HG02973 (cell line): ENCODE measurements around the gene FIBCD1.
"Not testable (repeated sequence)": the region's sequence is repeated elsewhere in the genome, so short reads cannot be mapped to it uniquely, and the experiment has no call there.

Source experiments
- ATAC-seq: cut with Tn5 transposase; IDR thresholded peaks from one replicate; pipeline ENCODE4 v1.9.1; 2021; ENCODE audit warnings: moderate library complexity; ENCODE audit not compliant: unreplicated experiment

FIBCD1 gene

GRCh38 chr9:130910670-130911069 lies 28.4 kb downstream of the FIBCD1 start:
- ATAC-seq = not testable (repeated sequence)

DNA sequence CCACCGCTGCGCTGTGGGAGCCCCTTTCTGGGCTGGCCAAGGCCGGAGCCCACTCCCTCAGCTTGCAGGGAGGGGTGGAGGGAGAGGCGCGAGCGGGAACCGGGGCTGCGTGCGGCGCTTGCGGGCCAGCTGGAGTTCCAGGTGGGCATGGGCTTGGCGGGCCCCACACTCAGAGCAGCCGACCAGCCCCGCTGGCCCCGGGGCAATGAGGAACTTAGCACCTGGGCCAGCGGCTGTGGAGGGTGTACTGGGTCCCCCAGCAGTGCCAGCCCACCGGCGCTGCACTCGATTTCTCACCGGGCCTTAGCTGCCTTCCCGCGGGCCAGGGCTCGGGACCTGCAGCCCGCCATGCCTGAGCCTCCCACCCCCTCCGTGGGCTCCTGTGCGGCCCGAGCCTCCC lies 29.0 kb downstream of the FIBCD1 start:
- ATAC-seq = not testable (repeated sequence)

- ATAC-seq = no peak
These were observed 30.1 kb downstream of the FIBCD1 start for GRCh38 chr9:130908878-130909355.

- ATAC-seq = no peak
These were observed 30.7 kb downstream of the FIBCD1 start for GRCh38 chr9:130908146-130908877.

DNA sequence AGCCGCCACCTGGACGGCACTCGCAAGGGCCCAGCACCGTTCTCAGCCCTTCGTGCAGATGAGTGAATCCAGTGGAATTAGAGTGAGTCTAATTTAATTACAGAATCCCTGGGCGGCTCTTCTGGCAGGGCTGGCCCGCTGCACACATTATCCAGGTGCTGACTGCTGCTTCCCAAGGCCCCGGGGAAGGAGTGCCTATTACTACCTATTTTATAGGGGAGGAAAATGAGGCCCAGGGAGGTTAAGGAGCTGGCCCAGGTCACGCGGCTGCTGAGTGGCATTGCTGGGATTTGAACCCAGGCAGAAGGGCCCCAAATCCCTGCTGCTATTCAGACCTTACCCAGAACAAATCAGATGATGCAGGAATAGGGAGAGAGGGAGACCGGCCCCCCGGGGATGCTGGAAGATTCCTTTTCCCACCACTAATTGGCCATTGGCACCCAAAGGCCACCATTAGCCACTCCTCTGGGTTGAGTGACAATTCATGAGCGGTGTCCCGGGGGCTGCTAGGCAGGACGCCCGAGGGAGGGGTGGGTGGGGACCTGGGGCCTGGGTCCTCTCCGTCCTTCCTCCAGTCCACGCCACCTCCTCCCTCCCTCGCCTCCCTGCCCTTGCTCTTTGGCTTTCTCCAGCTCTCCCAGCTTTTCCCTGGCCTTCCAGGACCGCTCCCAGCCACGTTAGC lies 32.2 kb downstream of the FIBCD1 start:
- ATAC-seq = no peak

GRCh38 chr9:130905902-130906734 lies 32.9 kb downstream of the FIBCD1 start:
- ATAC-seq = no peak

DNA sequence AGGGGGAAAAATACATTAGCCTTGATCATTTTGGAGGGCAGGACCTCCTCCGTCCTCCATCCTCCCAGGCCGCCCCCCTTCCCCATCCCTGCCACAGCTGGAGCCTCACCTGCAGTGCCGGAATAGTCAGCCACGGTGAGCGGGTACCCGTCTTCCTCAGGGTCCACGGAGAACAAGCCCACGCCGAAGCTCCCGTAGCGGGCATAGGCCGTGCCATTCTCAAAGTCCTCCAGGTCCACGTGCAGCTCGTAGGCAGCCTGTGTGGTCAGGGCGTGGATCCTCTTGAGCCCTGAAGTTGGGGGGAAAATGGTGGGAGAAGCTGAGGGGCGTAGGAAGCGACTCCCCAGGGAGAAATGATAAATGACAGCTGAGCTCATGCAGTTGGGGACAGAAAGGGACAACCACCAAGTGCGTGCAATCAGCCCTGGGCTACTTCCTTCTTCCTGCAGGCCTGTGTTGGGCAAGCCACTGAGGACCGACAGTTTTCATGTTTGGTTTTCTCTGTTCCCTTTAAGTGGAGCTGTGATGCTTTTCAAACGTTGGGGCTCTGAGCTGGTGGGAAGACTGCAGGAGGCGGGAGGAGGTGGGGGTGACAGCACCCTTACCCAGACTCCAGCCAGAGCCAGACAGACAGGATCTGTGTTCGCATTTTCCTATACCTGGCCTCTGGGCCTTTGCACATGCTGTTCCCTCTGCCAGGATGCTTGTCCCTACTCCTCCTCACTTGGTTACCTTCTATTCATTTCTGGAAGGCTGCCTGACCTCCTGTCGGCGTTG lies 33.7 kb downstream of the FIBCD1 start:
- ATAC-seq = no peak

- ATAC-seq = no peak
These were observed 34.7 kb downstream of the FIBCD1 start for GRCh38 chr9:130904070-130905044.

- no peak for ATAC-seq
These were observed 35.6 kb downstream of the FIBCD1 start for GRCh38 chr9:130903194-130904069.

GRCh38 chr9:130902204-130903185 lies 36.6 kb downstream of the FIBCD1 start:
- no peak for ATAC-seq

DNA sequence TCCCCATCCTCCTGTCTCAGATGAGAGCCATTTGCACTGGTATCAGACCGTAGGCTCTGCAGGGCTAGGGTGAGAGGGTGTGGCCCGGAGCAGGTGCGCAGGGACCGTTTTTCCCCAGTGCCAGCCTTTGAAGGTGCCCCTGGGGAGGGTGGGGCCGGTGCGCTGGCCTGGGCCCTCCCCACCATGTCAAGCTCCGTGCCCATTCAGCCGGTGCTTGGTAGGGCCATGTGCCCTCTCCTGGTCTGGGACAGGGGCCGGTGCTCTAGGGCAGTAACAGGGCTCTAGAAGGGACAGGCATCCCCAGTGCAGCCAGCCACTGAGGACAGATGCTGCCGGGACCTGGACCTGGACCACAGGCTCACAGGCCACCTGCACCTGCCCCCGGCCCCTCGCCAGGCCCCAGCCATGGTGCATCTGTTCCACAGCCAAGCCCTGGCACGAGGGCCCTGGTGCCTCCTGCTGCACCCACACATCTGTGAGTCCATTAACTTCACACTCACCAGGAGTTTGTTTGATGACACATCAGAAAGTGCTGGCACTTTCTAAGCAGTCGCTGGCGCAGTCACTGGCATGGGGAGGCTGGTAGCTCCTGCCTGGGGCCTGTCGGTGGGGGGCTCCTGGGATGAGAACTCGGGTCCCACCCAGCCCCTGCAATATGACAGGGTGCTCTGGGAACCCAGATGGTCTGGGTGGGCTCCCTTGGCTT lies 37.4 kb downstream of the FIBCD1 start:
- ATAC-seq = no peak

- no peak for ATAC-seq
These were observed 38.1 kb downstream of the FIBCD1 start for GRCh38 chr9:130900701-130901497.

GRCh38 chr9:130899051-130899748 lies 39.8 kb downstream of the FIBCD1 start:
- no peak for ATAC-seq

- no peak for ATAC-seq
These were observed 40.5 kb downstream of the FIBCD1 start for GRCh38 chr9:130898552-130898852.

GRCh38 chr9:130897848-130898551 lies 41.0 kb downstream of the FIBCD1 start:
- ATAC-seq = no peak
